ENCODE results near the gene TARDBP.
"Not testable (repeated sequence)": the region's sequence is repeated elsewhere in the genome, so short reads cannot be mapped to it uniquely, and the experiment has no call there.

The TARDBP gene

GRCh38 chr1:11058026-11058425, 45.6 kb downstream of the TARDBP start:
- Histone ChIP-seq H3K4me3 (no peak overlapping the region), H3K27ac (no peak overlapping the region), H3K9ac (ENCODE audit: insufficient read length) (no peak overlapping the region), H3K9me3 (ENCODE audit: low read depth, low read length) (no peaks in the 10 kb centered on the region), H3K36me3 (ENCODE audit: insufficient read depth, low read length) (peaks cover 29% of the 10 kb centered on the region)
- no peak for DNase-seq (ENCODE audit: low read depth, low spot score)
- TF ChIP-seq FOXP2 (optimal IDR thresholded peaks at IDR 0.05; ENCODE audit: control extremely low read depth, extremely low read length, insufficient read depth) (no peak), EZH2 (IDR thresholded peaks at IDR 0.05) (no peak), POLR2AphosphoS5 (IDR thresholded peaks at IDR 0.05; ENCODE audit: borderline replicate concordance, low read depth, low read length) (no peak)

GRCh38 chr1:11058595-11059154, 46.2 kb downstream of the TARDBP start:
- H3K9ac ChIP-seq (ENCODE audit: insufficient read length), result peak overlapping the region; percentile 91
- H3K36me3 ChIP-seq (ENCODE audit: insufficient read depth, low read length), result peaks cover 32% of the 10 kb centered on the region
- H3K27ac ChIP-seq, result no peak overlapping the region
- no peak for TF ChIP-seq POLR2AphosphoS5 (IDR thresholded peaks at IDR 0.05; ENCODE audit: borderline replicate concordance, low read depth, low read length)
- TF ChIP-seq EZH2 (IDR thresholded peaks at IDR 0.05), result no peak
- TF ChIP-seq FOXP2 (optimal IDR thresholded peaks at IDR 0.05; ENCODE audit: control extremely low read depth, extremely low read length, insufficient read depth), result no peak
- DNase-seq (ENCODE audit: low read depth, low spot score), result no peak
- peak overlapping the region; percentile 92 for H3K4me3 ChIP-seq
- H3K9me3 ChIP-seq (ENCODE audit: low read depth, low read length), result no peaks in the 10 kb centered on the region

GRCh38 chr1:11059155-11059967, 46.9 kb downstream of the TARDBP start:
- Histone ChIP-seq H3K9me3 (ENCODE audit: low read depth, low read length) (no peaks in the 10 kb centered on the region), H3K9ac (ENCODE audit: insufficient read length) (peak overlapping the region; percentile 91), H3K4me3 (peak overlapping the region; percentile 92), H3K36me3 (ENCODE audit: insufficient read depth, low read length) (peaks cover 31% of the 10 kb centered on the region), H3K27ac (0 out of 2 replicates have a peak overlapping the region, but pooled peaks have one; percentile 19)
- DNase-seq (ENCODE audit: low read depth, low spot score), result no peak
- TF ChIP-seq POLR2AphosphoS5 (IDR thresholded peaks at IDR 0.05; ENCODE audit: borderline replicate concordance, low read depth, low read length) (no peak), EZH2 (IDR thresholded peaks at IDR 0.05) (no peak), FOXP2 (optimal IDR thresholded peaks at IDR 0.05; ENCODE audit: control extremely low read depth, extremely low read length, insufficient read depth) (no peak)

- Histone ChIP-seq H3K9me3 (ENCODE audit: low read depth, low read length) (no peaks in the 10 kb centered on the region), H3K9ac (ENCODE audit: insufficient read length) (peak within 1 kb of the TSS; percentile 93), H3K36me3 (ENCODE audit: insufficient read depth, low read length) (peaks cover 34% of the 10 kb centered on the region), H3K4me3 (peak within 1 kb of the TSS; percentile 98), H3K27ac (peak within 1 kb of the TSS; percentile 20)
- no peak for DNase-seq (ENCODE audit: low read depth, low spot score)
- no peak for TF ChIP-seq EZH2 (IDR thresholded peaks at IDR 0.05)
- TF ChIP-seq FOXP2 (optimal IDR thresholded peaks at IDR 0.05; ENCODE audit: control extremely low read depth, extremely low read length, insufficient read depth), result no peak
- peak; percentile 87 for TF ChIP-seq POLR2AphosphoS5 (IDR thresholded peaks at IDR 0.05; ENCODE audit: borderline replicate concordance, low read depth, low read length)
These were observed 47.7 kb downstream of the TARDBP start, which contains the start of gene SRM for GRCh38 chr1:11059968-11060830. SRM (minus strand) TSS chr1:11060018; CDS start chr1:11059943, 75 bp downstream.

- no peak for DNase-seq (ENCODE audit: low read depth, low spot score)
- TF ChIP-seq POLR2AphosphoS5 (IDR thresholded peaks at IDR 0.05; ENCODE audit: borderline replicate concordance, low read depth, low read length) (peak; percentile 20; the same call in 1 of the 2 replicates), FOXP2 (optimal IDR thresholded peaks at IDR 0.05; ENCODE audit: control extremely low read depth, extremely low read length, insufficient read depth) (no peak)
- Histone ChIP-seq H3K36me3 (ENCODE audit: insufficient read depth, low read length) (peaks cover 39% of the 10 kb centered on the region), H3K27ac (no peak overlapping the region), H3K9me3 (ENCODE audit: low read depth, low read length) (no peaks in the 10 kb centered on the region), H3K4me3 (no peak overlapping the region), H3K9ac (ENCODE audit: insufficient read length) (no peak overlapping the region)
These were observed 49.4 kb downstream of the TARDBP start for GRCh38 chr1:11061652-11062365.

GRCh38 chr1:11062965-11063401, 50.5 kb downstream of the TARDBP start:
- Histone ChIP-seq H3K9ac (ENCODE audit: insufficient read length) (no peak overlapping the region), H3K27ac (peak overlapping the region; percentile 60; the same call in 1 of the 2 replicates), H3K9me3 (ENCODE audit: low read depth, low read length) (no peaks in the 10 kb centered on the region), H3K36me3 (ENCODE audit: insufficient read depth, low read length) (peaks cover 38% of the 10 kb centered on the region), H3K4me3 (no peak overlapping the region)
- no peak; the same call in 1 of the 2 replicates for TF ChIP-seq POLR2AphosphoS5 (IDR thresholded peaks at IDR 0.05; ENCODE audit: borderline replicate concordance, low read depth, low read length)
- TF ChIP-seq FOXP2 (optimal IDR thresholded peaks at IDR 0.05; ENCODE audit: control extremely low read depth, extremely low read length, insufficient read depth), result no peak
- TF ChIP-seq EZH2 (IDR thresholded peaks at IDR 0.05), result no peak
- DNase-seq (ENCODE audit: low read depth, low spot score), result no peak

GRCh38 chr1:11063937-11064537, 51.6 kb downstream of the TARDBP start:
- H3K4me3 ChIP-seq; H3K9ac ChIP-seq (ENCODE audit: insufficient read length); DNase-seq (ENCODE audit: low read depth, low spot score); H3K9me3 ChIP-seq (ENCODE audit: low read depth, low read length); H3K27ac ChIP-seq: not testable (repeated sequence)
- H3K36me3 ChIP-seq (ENCODE audit: insufficient read depth, low read length), result peaks cover 48% of the 10 kb centered on the region

Data from SK-N-MC (cell line).